Osteoblast (primary cell): ENCODE data around the gene CACUL1. TPM values are rescaled to one million over a fixed set of nuclear protein-coding genes. Genes with fewer than 3 reads are reported as not detected.
"Not testable (repeated sequence)": the region's sequence is repeated elsewhere in the genome, so short reads cannot be mapped to it uniquely, and the experiment has no call there.

Source experiments
- DNase-seq: peaks from one replicate; pipeline ENCODE4 v3.0.0; 2011; ENCODE audit warnings: low spot score, mixed read lengths; ENCODE audit not compliant: insufficient read length; ENCODE audit errors: missing footprints
- H2AFZ ChIP-seq: 2 replicates; pipeline ENCODE4 v1.6.0; 2011; ENCODE audit warnings: mild to moderate bottlenecking, low read length
- H3K27ac ChIP-seq: 2 replicates; pipeline ENCODE4 v1.5.1; 2011; ENCODE audit warnings: mild to moderate bottlenecking, low read depth, low read length, moderate library complexity
- H3K27me3 ChIP-seq: 2 replicates; pipeline ENCODE4 v1.6.0; 2012; ENCODE audit warnings: mild to moderate bottlenecking, control low read depth, inconsistent platforms, low read length, moderate library complexity; ENCODE audit not compliant: insufficient read depth
- H3K36me3 ChIP-seq: 2 replicates; pipeline ENCODE4 v1.5.1; 2011; ENCODE audit warnings: mild to moderate bottlenecking, low read length, control low read depth, moderate library complexity; ENCODE audit not compliant: insufficient read depth
- H3K4me1 ChIP-seq: 2 replicates; pipeline ENCODE4 v1.5.1; 2011; ENCODE audit warnings: mild to moderate bottlenecking, low read length, control low read depth, moderate library complexity; ENCODE audit not compliant: insufficient read depth
- H3K4me2 ChIP-seq: 2 replicates; pipeline ENCODE4 v1.6.0; 2011; ENCODE audit warnings: mild to moderate bottlenecking, low read length; ENCODE audit not compliant: insufficient read depth
- H3K4me3 ChIP-seq: fragments of 200-600 bp; sonication (generic); 3 replicates; pipeline ENCODE4 v1.5.1; 2012; ENCODE audit warnings: mild to moderate bottlenecking, low read length, inconsistent platforms; ENCODE audit not compliant: insufficient read depth
- H3K79me2 ChIP-seq: 2 replicates; pipeline ENCODE4 v1.6.0; 2012; ENCODE audit warnings: mild to moderate bottlenecking, low read length, control low read depth, inconsistent platforms; ENCODE audit not compliant: insufficient read depth
- H3K9me3 ChIP-seq: 2 replicates; pipeline ENCODE4 v1.5.1; 2011; ENCODE audit warnings: low read depth, low read length, control low read depth
- H4K20me1 ChIP-seq: 2 replicates; pipeline ENCODE4 v1.6.0; 2012; ENCODE audit warnings: mild to moderate bottlenecking, low read length, control low read depth; ENCODE audit not compliant: insufficient read depth
- total RNA-seq: library from RNA; depleted of rRNA; stranded (reverse); fragments of >200 nt; gene quantifications from 2 replicates; pipeline ENCODE4 v1.2.3, GENCODE V29; 2012
- TF ChIP-seq, protein P1 (sequence below): IDR thresholded peaks from 2 replicates; pipeline ENCODE4 v1.5.1; 2011; ENCODE audit warnings: mild to moderate bottlenecking, low read depth, low read length, moderate library complexity; ENCODE audit errors: extremely low read depth

Gene CACUL1
- total RNA-seq, 1 donor: 32.6 TPM

DNA sequence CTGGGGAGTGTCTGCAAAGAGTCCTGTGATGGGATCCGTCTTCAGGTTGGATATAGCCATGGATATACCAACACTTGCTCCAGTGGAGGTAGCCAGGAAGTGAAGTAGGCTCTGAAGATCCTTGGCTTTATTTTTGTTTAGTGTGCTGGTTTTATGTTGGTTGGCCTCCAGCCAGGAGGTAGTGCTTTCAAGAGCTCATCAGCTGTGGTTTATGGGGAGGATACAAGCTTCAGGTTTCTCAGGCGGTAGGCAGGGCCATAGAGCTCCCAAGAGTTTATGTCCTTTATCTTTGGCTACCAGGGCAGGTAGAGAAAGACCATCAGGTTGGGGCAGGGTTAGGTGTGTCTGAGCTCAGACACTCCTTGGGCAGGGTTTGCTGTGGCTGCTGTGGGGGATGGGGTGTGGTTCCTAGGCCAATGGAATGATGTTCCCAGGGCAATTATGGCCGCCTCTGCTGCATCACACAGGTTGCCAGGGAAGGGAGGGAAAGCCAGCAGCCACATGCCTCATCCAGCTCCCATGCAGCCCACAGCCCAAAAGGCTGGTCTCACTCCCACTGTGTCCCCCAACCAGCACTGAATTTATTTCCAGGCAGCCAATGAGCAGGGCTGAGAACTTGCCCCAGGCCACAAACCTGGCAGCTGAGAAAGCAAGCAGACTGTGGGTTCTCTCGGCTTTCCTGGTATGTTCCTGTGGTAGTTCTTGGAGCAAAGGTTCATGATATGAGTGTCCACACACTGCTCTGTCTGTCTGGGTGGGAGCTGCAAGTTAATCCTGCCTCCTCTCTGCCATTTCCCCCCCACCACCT is 92.3 kb downstream of the CACUL1 start:
- H3K79me2 ChIP-seq: no peaks in the 10 kb centered on the region
- H3K4me2 ChIP-seq: no peak overlapping the region
- no peaks in the 10 kb centered on the region for H4K20me1 ChIP-seq
- H3K4me3 ChIP-seq: no peak overlapping the region
- TF ChIP-seq, protein P1, sequence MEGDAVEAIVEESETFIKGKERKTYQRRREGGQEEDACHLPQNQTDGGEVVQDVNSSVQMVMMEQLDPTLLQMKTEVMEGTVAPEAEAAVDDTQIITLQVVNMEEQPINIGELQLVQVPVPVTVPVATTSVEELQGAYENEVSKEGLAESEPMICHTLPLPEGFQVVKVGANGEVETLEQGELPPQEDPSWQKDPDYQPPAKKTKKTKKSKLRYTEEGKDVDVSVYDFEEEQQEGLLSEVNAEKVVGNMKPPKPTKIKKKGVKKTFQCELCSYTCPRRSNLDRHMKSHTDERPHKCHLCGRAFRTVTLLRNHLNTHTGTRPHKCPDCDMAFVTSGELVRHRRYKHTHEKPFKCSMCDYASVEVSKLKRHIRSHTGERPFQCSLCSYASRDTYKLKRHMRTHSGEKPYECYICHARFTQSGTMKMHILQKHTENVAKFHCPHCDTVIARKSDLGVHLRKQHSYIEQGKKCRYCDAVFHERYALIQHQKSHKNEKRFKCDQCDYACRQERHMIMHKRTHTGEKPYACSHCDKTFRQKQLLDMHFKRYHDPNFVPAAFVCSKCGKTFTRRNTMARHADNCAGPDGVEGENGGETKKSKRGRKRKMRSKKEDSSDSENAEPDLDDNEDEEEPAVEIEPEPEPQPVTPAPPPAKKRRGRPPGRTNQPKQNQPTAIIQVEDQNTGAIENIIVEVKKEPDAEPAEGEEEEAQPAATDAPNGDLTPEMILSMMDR: no peak
- H3K36me3 ChIP-seq: no peaks in the 10 kb centered on the region
- H2AFZ ChIP-seq: no peak overlapping the region
- H3K27ac ChIP-seq: no peak overlapping the region
- H3K4me1 ChIP-seq: no peaks in the 10 kb centered on the region
- DNase-seq: no peak
- H3K9me3 ChIP-seq: no peaks in the 10 kb centered on the region
- peaks cover 3% of the 10 kb centered on the region for H3K27me3 ChIP-seq

DNA sequence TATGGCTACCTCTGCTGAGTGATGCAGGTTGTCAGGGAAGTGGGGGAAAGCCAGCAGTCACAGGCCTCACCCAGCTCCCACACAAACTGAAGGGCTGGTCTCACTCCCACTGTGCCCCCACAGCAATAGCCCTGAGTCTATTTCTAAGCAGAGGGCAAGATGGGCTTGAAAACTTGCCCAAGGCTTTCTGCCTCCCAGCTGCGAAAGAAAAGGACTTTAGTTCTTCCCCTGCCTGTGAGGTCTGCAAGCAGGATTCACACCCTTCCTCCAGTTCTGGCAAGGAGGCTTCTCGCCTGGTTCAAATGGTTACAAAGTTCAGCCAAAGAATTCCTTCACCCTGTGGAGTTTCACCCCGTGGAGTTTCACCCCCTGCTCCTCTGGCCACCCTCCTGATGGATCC is 96.0 kb downstream of the CACUL1 start:
- Histone ChIP-seq H3K79me2 (no peaks in the 10 kb centered on the region), H3K4me3 (no peak overlapping the region), H3K4me1 (no peaks in the 10 kb centered on the region), H2AFZ (no peak overlapping the region), H4K20me1 (no peaks in the 10 kb centered on the region), H3K4me2 (no peak overlapping the region), H3K9me3 (no peaks in the 10 kb centered on the region), H3K27me3 (peaks cover 3% of the 10 kb centered on the region), H3K36me3 (no peaks in the 10 kb centered on the region), H3K27ac (no peak overlapping the region)
- TF ChIP-seq, protein P1: no peak
- DNase-seq: no peak

DNA sequence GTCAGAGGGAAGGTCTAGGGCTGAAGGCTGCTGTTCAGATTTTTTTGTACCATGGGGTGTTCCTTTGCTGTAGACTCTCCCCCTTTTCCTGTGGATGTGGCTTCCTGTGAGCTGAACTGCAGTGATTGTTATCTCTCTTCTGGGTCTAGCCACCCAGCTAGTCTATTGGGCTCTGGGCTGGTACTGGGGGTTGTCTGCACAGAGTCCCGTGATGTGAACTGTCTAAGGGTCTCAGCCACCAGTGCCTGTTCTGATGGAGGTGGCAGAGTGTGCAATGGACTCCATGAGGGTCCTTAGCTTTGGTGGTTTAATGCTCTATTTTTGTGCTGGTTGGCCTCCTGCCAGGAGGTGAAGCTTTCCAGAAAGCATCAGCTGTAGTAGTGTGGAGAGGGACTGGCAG is 96.6 kb downstream of the CACUL1 start:
- H3K9me3 ChIP-seq, H3K79me2 ChIP-seq, DNase-seq, H3K4me1 ChIP-seq, H3K4me2 ChIP-seq, H3K27ac ChIP-seq, H4K20me1 ChIP-seq, H3K36me3 ChIP-seq, H2AFZ ChIP-seq, H3K4me3 ChIP-seq, H3K27me3 ChIP-seq: not testable (repeated sequence)

DNA sequence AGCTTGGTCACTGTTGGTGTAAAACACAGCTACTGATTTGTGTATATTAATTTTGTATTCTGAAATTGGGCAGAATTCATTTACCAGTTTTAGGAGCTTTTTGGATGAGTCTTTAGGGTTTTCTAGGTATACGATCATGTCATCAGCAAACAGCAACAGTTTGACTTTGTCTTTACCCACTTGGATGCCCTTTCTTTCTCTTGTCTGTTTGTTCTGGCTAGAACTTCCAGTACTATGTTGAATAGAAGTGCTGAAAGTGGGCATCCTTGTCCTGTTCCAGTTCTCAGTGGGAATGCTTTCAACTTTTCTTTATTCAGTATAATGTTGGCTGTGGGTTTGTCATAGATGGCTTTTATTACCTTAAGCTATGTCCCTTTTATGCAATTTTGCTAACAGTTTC is 109.5 kb downstream of the CACUL1 start:
- not testable (repeated sequence) for H3K36me3 ChIP-seq

DNA sequence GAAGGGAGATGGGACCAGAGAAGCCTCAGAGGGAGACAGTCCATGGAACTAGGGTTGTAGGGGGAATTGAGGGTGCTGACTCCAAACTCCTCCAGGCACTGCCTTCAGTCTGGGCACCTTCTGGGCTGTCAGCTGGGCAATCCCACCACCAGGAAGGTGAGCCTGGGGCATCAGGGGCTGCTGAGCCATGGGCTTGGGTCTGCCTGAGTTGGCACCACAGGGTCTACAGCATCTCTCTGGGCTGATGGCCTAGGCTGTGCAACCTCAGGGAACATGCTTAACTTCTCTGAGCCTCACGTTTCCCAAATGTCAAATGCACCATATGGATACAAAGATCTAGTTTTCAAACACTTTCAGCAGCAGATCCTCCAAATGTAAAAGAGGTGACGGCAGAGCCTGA is 112.5 kb downstream of the CACUL1 start:
- Histone ChIP-seq H3K4me1 (no peaks in the 10 kb centered on the region), H3K4me2 (no peak overlapping the region), H3K4me3 (no peak overlapping the region), H3K9me3 (no peaks in the 10 kb centered on the region), H4K20me1 (no peaks in the 10 kb centered on the region), H3K27ac (no peak overlapping the region), H3K79me2 (no peaks in the 10 kb centered on the region), H3K27me3 (no peaks in the 10 kb centered on the region), H3K36me3 (no peaks in the 10 kb centered on the region), H2AFZ (no peak overlapping the region)
- TF ChIP-seq, protein P1: no peak
- DNase-seq: no peak

More for the DNA sequence above, 109.5 kb downstream of the CACUL1 start:
- not testable (repeated sequence) for H4K20me1 ChIP-seq, DNase-seq, H3K9me3 ChIP-seq, H3K4me2 ChIP-seq, H2AFZ ChIP-seq, H3K4me3 ChIP-seq, H3K27me3 ChIP-seq, H3K27ac ChIP-seq, H3K4me1 ChIP-seq, H3K79me2 ChIP-seq
